Activated T-cell treated with anti-CD3 and anti-CD28 coated beads for 48 hours (primary cell): ENCODE results near the gene SPHK1.

ENCODE experiments used
- DNase-seq: peaks from one replicate; pipeline ENCODE4 v3.0.0-alpha.2; 2020; ENCODE audit warnings: low read depth

Gene SPHK1

DNA sequence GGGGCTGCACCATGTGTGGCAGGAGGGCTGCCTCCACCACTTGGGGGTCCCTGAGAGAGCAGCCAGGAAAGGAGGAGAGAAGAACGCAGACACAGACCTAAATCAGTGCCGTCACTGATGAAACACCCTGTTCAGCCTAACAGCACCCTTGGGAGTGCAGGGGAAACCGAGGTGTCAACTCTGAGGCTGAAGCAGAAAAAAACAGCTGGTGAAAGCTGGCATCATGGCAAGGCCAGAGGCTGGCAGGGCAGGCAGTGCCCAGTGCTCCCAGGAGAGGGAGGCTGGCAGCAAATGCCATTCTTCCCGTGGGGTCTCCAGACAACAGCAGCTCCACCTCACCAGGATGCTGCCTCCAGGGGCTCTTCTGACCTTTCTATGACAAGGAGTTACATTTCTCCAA lies 23.1 kb downstream of the SPHK1 start:
- no peak for DNase-seq

DNA sequence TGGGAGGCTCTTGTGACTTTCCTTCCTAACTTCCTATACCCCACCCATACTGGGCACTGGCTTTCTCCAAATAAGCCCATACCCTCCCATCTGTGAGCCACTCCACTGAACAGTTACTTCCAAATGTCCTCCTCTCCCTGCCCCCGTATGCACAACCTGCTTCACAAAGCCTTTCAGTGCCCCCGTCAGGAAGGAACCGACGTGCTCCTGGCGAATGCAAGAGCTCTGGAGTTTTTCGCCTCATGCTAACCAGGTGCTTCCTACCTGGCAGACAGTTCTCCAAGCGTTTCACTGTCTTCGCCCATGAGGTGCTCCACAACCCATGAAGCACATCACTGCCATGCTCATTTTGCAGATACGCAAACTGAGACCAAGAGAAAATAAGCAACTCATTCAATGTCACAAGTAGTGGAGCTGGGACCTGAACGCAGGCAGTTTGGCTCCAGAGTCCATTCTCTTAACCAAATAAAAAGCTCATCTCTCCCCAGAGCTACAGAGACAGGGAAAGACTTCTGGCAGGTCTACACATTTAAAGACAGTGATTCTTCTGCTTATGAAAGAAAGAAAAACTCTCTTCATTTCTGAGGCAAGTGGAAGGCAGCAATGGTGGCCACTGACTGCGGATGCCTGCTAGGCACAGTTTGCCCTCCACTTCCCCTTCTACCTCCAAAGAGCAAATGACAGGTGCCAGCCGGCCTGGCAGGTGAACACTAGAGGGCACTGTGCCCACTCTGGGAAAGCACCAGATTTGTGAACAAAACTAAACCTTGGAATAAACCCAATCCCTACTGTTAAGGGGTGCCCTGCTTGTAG lies 23.8 kb downstream of the SPHK1 start:
- peak; percentile 51 for DNase-seq

GRCh38 chr17:76410328-76410965 lies 26.0 kb downstream of the SPHK1 start:
- DNase-seq = no peak

- no peak for DNase-seq
Measured at GRCh38 chr17:76411247-76411646, 26.8 kb downstream of the SPHK1 start.

GRCh38 chr17:76414334-76415295 lies 30.2 kb downstream of the SPHK1 start:
- DNase-seq = no peak

GRCh38 chr17:76415786-76416185 lies 31.4 kb downstream of the SPHK1 start:
- DNase-seq = no peak

DNA sequence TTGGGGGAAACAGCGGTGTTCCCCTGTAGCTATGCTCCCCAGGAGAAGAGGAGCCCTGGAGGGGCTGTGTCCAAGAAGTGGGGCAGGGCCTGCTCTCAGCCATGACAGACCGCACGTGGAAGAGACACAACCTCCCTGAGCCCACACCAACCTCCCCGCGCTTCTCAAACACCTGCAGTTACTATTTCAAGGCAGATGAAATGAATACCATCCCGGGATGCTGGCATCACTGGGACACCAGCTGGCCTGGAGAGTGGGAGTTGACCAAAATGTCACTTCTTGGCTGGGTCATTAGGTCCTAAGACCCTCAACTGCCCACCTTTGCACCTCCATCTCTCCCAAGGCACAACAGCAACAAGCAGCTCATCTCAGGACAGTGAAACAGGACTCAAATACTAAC lies 32.0 kb downstream of the SPHK1 start:
- no peak for DNase-seq

DNA sequence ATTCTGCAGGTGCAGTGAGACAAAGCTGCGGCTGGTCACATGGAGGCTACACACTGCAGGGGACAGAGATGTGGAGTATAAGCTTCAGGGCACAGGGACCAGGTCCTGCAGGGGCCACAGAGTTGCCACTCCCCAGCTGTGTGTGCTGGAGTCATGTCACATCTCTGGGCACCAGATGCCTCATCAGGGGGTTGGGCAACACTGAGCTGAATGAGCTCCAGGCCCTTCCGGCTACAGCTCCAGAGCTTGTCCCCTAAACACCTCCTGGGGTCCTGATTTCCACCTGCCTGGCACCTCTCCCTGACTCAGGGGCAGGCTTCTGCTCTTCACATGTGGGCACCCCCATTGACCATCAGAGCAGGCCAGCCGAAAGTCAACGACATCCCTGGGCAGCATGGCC lies 32.5 kb downstream of the SPHK1 start:
- no peak for DNase-seq

DNA sequence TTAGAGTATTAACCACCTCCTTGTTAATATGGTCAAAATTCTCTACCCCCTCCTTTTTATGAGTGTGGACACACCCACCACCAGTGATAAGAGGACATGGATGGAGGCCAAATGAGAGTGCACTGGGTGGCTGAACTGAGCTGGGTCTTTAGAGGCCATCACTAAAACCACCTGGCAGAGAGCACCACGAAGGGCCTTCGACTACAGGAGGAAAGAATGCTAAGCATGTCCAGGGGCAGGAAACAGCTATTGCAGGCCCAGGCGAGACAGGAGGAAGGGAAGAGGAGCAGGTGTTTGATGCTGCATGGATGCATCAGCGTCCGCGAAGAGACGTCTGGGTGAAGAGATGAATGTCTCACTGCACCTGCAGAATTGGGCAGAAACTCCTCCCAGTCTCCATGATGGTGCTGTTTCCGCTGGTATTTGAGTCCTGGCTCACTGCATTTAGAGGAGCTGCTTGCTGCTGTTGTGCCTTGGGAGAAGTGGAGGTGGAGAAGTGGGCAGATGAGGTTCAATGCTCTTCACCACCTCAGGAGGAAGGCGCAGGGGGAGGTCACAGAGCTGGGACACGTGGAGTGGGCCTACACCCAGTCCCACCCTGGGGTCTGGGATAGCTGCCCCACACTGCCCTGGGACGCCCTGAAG lies 33.2 kb downstream of the SPHK1 start:
- DNase-seq = no peak

DNA sequence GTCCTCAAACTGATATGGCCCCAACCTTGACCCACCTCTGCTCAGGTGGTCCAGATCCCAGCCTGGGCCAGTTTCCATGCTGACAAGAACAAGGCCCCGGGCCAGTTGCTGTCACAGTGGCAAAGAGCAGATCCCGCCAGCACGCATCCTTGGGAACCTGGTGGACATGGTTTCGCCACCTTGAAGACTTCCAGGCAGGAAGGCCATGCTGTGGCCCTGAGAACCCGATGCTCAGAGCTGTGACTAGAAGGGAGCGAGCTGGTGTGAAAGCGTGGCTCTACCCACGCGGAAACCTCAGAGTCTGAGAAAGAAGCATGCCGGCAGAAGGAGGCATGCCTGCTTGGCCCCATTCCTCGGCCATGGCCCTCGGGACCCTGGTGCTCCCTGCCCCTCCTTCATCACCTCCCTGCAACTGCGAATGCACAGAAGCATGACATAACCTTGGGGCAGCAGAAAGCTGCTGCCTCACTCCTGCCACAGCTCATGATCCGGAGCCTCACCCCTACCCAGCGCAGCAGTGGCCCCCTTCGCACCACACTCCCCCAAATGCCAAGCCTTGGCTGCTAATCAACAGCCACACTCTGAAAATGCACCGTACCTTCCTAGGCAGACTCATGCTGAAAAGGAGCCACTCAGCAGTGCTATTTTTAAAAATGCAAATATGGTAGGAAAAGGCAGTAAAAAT lies 35.3 kb downstream of the SPHK1 start:
- DNase-seq = no peak

DNA sequence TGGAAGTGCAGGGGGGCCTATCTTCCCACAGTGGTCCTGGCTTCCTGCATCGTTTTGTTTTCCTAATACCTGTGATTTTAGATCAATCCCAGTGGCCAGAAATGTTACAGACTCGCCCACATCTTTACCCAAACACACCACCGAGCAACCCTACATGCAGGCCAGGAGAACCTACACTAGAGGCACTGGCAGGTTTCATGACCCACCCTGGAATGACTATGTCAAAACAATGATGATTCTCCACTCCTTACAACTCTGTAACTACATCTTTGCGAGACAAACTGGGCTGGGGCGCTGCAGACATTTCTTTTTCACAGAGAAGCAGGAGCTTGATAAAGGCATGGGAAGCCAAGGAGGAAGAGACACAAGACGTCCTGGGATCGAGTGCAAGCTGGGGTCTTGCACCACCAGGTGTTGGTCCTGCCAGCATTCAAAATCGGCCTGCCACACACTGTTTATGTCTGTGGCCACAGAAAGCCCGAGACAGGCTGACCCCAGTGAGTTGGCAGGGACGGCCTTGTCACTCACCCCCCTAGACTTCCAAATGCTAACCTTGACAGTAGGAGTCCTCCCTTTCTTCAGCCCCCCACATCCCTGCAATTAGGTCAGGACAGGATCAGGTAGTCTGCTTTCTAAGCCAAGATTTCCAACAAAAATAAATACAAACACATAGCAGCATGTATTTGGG lies 36.1 kb downstream of the SPHK1 start:
- no peak for DNase-seq

DNA sequence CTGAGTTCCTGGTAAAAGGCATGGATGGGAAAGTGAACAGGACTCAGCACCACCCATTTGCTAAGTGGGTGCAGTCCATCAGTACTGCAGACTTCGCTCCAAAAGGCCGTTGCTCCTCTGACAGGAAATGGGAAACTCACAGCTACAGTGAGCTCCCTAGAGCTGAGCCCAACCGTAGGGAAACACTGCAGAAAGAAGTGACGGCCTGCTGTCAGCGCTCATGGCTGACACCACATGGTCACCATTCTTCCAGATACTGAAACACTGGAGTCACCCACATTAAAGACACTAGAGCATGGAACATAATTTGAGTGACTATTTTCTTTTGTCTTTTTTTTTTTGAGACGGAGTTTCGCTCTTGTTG lies 36.6 kb downstream of the SPHK1 start:
- DNase-seq = no peak

DNA sequence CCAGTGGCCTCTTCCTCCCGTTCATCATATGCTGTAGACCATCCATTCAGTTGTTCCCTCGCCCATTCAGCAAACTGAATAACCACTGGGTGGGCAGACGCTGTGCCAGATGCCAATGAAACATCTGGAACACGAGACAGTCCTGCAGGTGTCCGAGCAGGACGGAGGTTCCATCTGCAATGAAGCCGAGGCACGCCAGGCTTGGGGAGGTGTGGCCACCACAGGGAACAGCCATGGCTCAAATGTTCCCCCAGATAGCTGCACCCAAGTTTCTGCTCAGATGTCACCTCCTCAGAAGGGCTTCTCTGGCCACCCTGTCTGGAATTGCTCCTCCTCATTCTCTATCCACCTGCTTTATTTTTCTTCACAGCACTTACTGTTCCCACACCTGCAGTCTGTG lies 38.0 kb downstream of the SPHK1 start:
- DNase-seq = no peak

- DNase-seq = no peak
Measured at GRCh38 chr17:76422860-76423259, 38.5 kb downstream of the SPHK1 start.

- no peak for DNase-seq
Measured at GRCh38 chr17:76426853-76427252, 42.4 kb downstream of the SPHK1 start.

- no peak for DNase-seq
Measured at GRCh38 chr17:76427501-76428231, 43.3 kb downstream of the SPHK1 start.

- DNase-seq = no peak
Measured at GRCh38 chr17:76428511-76428910, 44.1 kb downstream of the SPHK1 start.

DNA sequence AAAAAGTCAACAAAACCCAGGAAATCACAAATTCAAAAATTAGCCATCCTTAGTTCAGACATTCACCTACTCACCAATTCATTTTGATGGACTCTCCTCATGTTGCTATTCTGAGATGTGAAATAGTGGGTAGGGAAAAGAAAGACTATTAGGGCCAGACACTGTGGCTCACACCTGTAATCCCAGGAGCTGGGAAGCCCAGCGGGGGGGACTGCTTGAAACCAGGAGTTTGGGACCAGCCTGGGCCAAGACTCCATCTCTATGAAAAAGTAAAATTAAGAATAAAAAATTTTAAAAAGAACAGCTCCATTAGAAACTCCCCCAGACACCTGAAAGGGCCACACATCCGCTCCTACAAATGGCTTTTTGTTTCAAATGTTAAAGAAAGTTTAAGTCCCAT lies 47.1 kb downstream of the SPHK1 start:
- no peak for DNase-seq

GRCh38 chr17:76432004-76432403 lies 47.6 kb downstream of the SPHK1 start:
- DNase-seq = no peak

DNA sequence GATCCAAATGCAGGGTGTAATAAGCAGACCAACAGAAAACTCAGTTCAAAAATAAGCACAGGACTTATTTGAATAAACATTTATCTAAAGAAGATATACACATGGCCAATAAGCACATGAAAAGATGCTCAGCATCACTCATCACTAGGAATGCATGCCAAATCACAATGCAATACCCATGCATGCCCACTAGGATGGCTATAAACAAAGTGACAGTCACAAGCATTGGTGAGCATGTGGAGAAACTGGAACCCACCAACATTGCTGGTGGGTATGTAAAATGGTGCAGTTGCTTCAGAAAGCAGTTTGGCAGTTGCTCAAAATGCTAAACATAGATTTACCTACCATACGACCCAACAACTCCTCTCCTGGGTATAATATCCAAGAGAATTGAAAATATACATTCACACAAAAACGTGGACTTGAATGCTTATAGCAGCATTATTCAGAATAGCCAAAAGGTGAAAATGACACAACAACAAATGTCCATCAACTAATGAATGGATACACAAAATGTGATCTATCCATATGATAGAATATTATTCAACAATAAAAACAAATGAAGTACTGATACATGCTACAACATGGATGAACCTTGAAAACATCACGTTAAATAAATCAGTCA lies 48.4 kb downstream of the SPHK1 start:
- DNase-seq = no peak
